Measurements from ENCODE around the gene PCGF5.

GRCh38 chr10:91242940-91243339 lies 22.5 kb downstream of the PCGF5 start:
- TF ChIP-seq CTCF (conservative IDR thresholded peaks at IDR 0.05; ENCODE audit: low read depth in 2 of 2) (no peak), REST (IDR thresholded peaks at IDR 0.05; ENCODE audit: unreplicated experiment) (no peak), JUNB (IDR thresholded peaks at IDR 0.05; ENCODE audit: unreplicated experiment) (no peak), POLR2AphosphoS5 (IDR thresholded peaks at IDR 0.05; ENCODE audit: low read depth) (no peak), EZH2phosphoT487 (IDR thresholded peaks at IDR 0.05; ENCODE audit: unreplicated experiment) (no peak), EZH2 (IDR thresholded peaks at IDR 0.05; ENCODE audit: low read depth, unreplicated experiment) (no peak), CREB1 (CRISPR knock-in tag; IDR thresholded peaks at IDR 0.05; ENCODE audit: low read depth) (no peak)

All from GM23338 (cell line).